AG04449 (cell line): ENCODE measurements around the gene NEUROD2.

Experiments used
- CTCF ChIA-PET: fragments of 350-600 bp; formaldehyde crosslinking; extraction: SDS; loops from one replicate; lab custom pipeline; 2021; ENCODE audit warnings: antibody characterized with exemption; lab: Yijun Ruan, JAX
- POLR2A ChIA-PET: fragments of 400-600, 350-600 bp; formaldehyde crosslinking; extraction: SDS; loops from one replicate; lab custom pipeline; 2020; ENCODE audit warnings: antibody characterized with exemption, inconsistent platforms; lab: Yijun Ruan, JAX
- DNase-seq: peaks from one replicate; pipeline ENCODE4 v3.0.0-alpha.2; 2010; ENCODE audit warnings: low read depth, low spot score
- H3K4me3 ChIP-seq: 2 replicates; pipeline ENCODE4 v1.5.1; 2011; ENCODE audit warnings: low read depth, mild to moderate bottlenecking, control low read depth, low read length
- CTCF ChIP-seq: IDR thresholded peaks from one replicate; pipeline ENCODE4 v1.5.1; 2011; ENCODE audit warnings: mild to moderate bottlenecking, moderate library complexity, low read length, control low read depth, inconsistent platforms; ENCODE audit not compliant: insufficient read depth; ENCODE audit errors: missing control alignments

Gene NEUROD2

GRCh38 chr17:39618956-39619785 lies 11.5 kb upstream of the NEUROD2 start:
- no peak for TF ChIP-seq CTCF
- POLR2A ChIA-PET = no interaction called here
- H3K4me3 ChIP-seq = peak overlapping the region; percentile 57
- CTCF ChIA-PET = interaction anchor here (0.9 to 23.4 kb wide), 14 partner anchors 7 to 138 kb away, joined by 3 to 822 read pairs (median 46); partner anchors contain the start of genes ERBB2, MIEN1, NEUROD2 and PNMT
- DNase-seq = no peak

GRCh38 chr17:39618246-39618913 lies 10.7 kb upstream of the NEUROD2 start:
- ChIA-PET POLR2A (no interaction called here), CTCF (interaction anchor here (1.1 to 23.4 kb wide), 11 partner anchors 13 to 139 kb away, joined by 3 to 822 read pairs (median 37); partner anchors contain the start of genes ERBB2, NEUROD2, PNMT and PPP1R1B)
- no peak for DNase-seq
- no peak for TF ChIP-seq CTCF
- peak overlapping the region; percentile 57 for H3K4me3 ChIP-seq

GRCh38 chr17:39617446-39618245 lies 9.9 kb upstream of the NEUROD2 start:
- POLR2A ChIA-PET = interaction anchor here (0.7 kb wide), 1 partner anchor 130 kb away, joined by 3 read pairs; no protein-coding TSS in a partner anchor
- CTCF ChIA-PET = interaction anchor here (13.7 to 23.4 kb wide), 3 partner anchors 24 to 62 kb away, joined by 237 to 822 read pairs (median 781); partner anchors contain the start of genes PNMT, PPP1R1B, STARD3 and TCAP
- H3K4me3 ChIP-seq = peak overlapping the region; percentile 57
- no peak for DNase-seq
- no peak for TF ChIP-seq CTCF

GRCh38 chr17:39617100-39617445 lies 9.4 kb upstream of the NEUROD2 start:
- no peak for DNase-seq
- POLR2A ChIA-PET = interaction anchor here (0.7 kb wide), 1 partner anchor 130 kb away, joined by 3 read pairs; no protein-coding TSS in a partner anchor
- CTCF ChIA-PET = interaction anchor here (13.7 to 23.4 kb wide), 3 partner anchors 24 to 62 kb away, joined by 237 to 822 read pairs (median 781); partner anchors contain the start of genes PNMT, PPP1R1B, STARD3 and TCAP
- peak overlapping the region; percentile 57 for H3K4me3 ChIP-seq
- no peak for TF ChIP-seq CTCF

- POLR2A ChIA-PET = no interaction called here
- CTCF ChIA-PET = interaction anchor here (1.0 to 23.4 kb wide), 5 partner anchors 6 to 60 kb away, joined by 3 to 822 read pairs (median 60); partner anchors contain the start of genes PPP1R1B and STARD3
- H3K4me3 ChIP-seq = no peak overlapping the region
- no peak for DNase-seq
- TF ChIP-seq CTCF = no peak
Measured at GRCh38 chr17:39615434-39615833, 7.7 kb upstream of the NEUROD2 start.
